RWPE2 (cell line): ENCODE results near the gene SEMA4C.

Source experiments
- ATAC-seq: fragments of 200-7000 bp; cut with Tn5 transposase; 3 replicates; pipeline ENCODE4 v1.9.1; 2021; ENCODE audit warnings: low read depth
- DNase-seq: peaks from one replicate; pipeline ENCODE4 v3.0.0-alpha.2; 2020; ENCODE audit warnings: low spot score
- H3K27ac ChIP-seq: fragments of 450-650 bp; 2 replicates; pipeline ENCODE4 v1.5.1; 2017; ENCODE audit warnings: mild to moderate bottlenecking; ENCODE audit not compliant: poor library complexity, severe bottlenecking
- H3K27me3 ChIP-seq: fragments of 250-450 bp; sonication (Bioruptor Pico); 2 replicates; pipeline ENCODE4 v1.5.1; 2021; ENCODE audit warnings: mild to moderate bottlenecking, moderate library complexity; ENCODE audit not compliant: insufficient read depth, poor library complexity, severe bottlenecking
- H3K36me3 ChIP-seq: fragments of 250-450 bp; sonication (Bioruptor Pico); 2 replicates; pipeline ENCODE4 v1.5.1; 2020; ENCODE audit warnings: low read depth, mild to moderate bottlenecking, moderate library complexity
- H3K4me1 ChIP-seq: fragments of 250-450 bp; sonication (Bioruptor Pico); 2 replicates; pipeline ENCODE4 v1.5.1; 2021; ENCODE audit warnings: mild to moderate bottlenecking, moderate library complexity; ENCODE audit not compliant: insufficient read depth, poor library complexity, severe bottlenecking
- H3K4me3 ChIP-seq: fragments of 250-450 bp; sonication (Bioruptor Pico); 2 replicates; pipeline ENCODE4 v1.5.1; 2021; ENCODE audit warnings: mild to moderate bottlenecking, moderate library complexity; ENCODE audit not compliant: severe bottlenecking
- H3K9me3 ChIP-seq: fragments of 250-450 bp; sonication (Bioruptor Pico); 2 replicates; pipeline ENCODE4 v1.5.1; 2021; ENCODE audit warnings: mild to moderate bottlenecking, moderate library complexity; ENCODE audit not compliant: severe bottlenecking
- CTCF ChIP-seq: fragments of 450-650 bp; IDR thresholded peaks from one replicate; pipeline ENCODE4 v1.5.1; 2017; ENCODE audit warnings: mild to moderate bottlenecking, moderate library complexity; ENCODE audit not compliant: poor library complexity, severe bottlenecking

The SEMA4C gene

GRCh38 chr2:96882230-96882629, 12.3 kb upstream of the SEMA4C start:
- H3K27me3 ChIP-seq = no peaks in the 10 kb centered on the region
- no peak overlapping the region for H3K27ac ChIP-seq
- H3K4me1 ChIP-seq = peaks cover 35% of the 10 kb centered on the region
- DNase-seq (no peak), ATAC-seq (peak; percentile 53)
- H3K9me3 ChIP-seq = no peaks in the 10 kb centered on the region
- H3K4me3 ChIP-seq = no peak overlapping the region
- no peaks in the 10 kb centered on the region for H3K36me3 ChIP-seq
- no peak for TF ChIP-seq CTCF

GRCh38 chr2:96881349-96882195, 11.7 kb upstream of the SEMA4C start:
- H3K4me1 ChIP-seq = peaks cover 28% of the 10 kb centered on the region
- ATAC-seq (0 out of 3 replicates have a peak, but pooled peaks have one; percentile 1), DNase-seq (no peak)

GRCh38 chr2:96880891-96881273, 11.0 kb upstream of the SEMA4C start:
- H3K27me3 ChIP-seq = no peaks in the 10 kb centered on the region
- no peaks in the 10 kb centered on the region for H3K9me3 ChIP-seq
- ATAC-seq = no peak
- no peak for DNase-seq
- no peak overlapping the region for H3K27ac ChIP-seq
- no peak for TF ChIP-seq CTCF
- no peak overlapping the region for H3K4me3 ChIP-seq
- no peaks in the 10 kb centered on the region for H3K36me3 ChIP-seq
- H3K4me1 ChIP-seq = peaks cover 22% of the 10 kb centered on the region

More at GRCh38 chr2:96881349-96882195, 11.7 kb upstream of the SEMA4C start:
- H3K27me3 ChIP-seq = no peaks in the 10 kb centered on the region
- no peak overlapping the region for H3K27ac ChIP-seq
- TF ChIP-seq CTCF = no peak
- H3K9me3 ChIP-seq = no peaks in the 10 kb centered on the region
- H3K4me3 ChIP-seq = no peak overlapping the region
- no peaks in the 10 kb centered on the region for H3K36me3 ChIP-seq

GRCh38 chr2:96879545-96880040, 9.7 kb upstream of the SEMA4C start:
- no peaks in the 10 kb centered on the region for H3K36me3 ChIP-seq
- H3K9me3 ChIP-seq = no peaks in the 10 kb centered on the region
- H3K27ac ChIP-seq = no peak overlapping the region
- ATAC-seq (no peak), DNase-seq (no peak)
- peaks cover 19% of the 10 kb centered on the region for H3K4me1 ChIP-seq
- no peak for TF ChIP-seq CTCF
- no peaks in the 10 kb centered on the region for H3K27me3 ChIP-seq
- no peak overlapping the region for H3K4me3 ChIP-seq
